AG08396 (cell line): ENCODE measurements around the gene LIN7B.
"Not testable (repeated sequence)": the region's sequence is repeated elsewhere in the genome, so short reads cannot be mapped to it uniquely, and the experiment has no call there.

Source experiments
- DNase-seq: peaks from one replicate; pipeline ENCODE4 v3.0.0; 2012; ENCODE audit warnings: low spot score, mixed read lengths

LIN7B gene

DNA sequence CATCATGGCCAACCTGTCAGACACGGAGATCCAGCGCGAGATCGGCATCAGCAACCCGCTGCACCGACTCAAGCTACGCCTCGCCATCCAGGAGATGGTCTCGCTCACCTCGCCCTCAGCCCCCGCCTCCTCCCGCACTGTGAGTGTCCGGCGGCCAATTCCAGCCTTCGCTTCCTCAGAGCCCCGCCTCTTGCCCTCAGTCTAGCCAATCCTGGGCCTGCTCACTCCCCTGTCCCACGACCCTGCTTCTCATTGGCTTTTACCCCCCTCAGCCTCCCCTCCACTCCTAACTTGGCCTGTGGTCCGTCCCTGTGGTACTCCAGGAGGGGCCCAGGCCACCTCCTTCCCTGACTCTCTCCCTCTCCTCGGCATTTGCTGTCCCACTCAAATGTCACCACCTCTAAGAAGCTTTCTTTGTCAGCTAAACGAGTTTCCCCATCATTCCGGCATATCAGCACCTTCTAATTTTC is 28.7 kb downstream of the LIN7B start:
- peak; percentile 96 for DNase-seq

DNA sequence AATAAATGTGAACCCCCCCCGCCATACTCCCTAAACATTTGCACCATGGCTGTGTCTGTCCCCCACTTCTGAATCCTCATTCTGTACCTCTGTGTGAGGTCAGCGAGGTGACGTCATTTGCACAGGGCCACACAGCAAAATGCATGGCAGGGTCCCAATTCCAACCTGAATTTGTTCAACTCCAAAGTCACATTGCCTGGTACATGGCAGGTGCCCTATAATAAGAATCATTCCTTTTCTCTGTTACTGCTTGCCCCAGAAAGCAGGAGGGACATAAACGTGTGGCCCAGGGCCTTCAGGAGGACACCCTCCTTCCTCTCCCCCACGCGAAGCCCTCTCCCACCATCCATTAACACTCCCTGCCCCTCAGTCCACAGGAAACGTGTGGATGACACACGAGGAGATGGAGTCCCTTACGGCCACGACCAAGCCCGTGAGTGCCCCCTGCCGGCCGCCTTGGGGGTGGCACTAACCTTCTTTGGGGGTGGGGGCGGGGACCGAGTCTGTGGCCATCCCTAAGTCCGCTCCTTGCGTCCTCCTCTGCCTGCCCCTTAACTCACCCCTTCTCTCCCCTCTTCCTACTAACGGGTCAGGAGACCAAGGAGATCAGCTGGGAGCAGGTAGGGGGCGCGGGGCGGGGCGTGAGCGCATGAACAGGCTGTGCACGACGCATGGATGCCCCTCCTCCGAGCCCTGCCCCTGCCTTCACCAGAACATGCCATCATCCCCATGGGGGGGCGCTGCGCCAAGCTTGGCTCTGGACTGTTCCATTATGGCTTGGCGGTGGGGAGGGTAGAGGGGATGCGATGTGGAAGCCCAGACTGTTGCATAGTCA is 31.6 kb downstream of the LIN7B start:
- DNase-seq = peak; percentile 82

DNA sequence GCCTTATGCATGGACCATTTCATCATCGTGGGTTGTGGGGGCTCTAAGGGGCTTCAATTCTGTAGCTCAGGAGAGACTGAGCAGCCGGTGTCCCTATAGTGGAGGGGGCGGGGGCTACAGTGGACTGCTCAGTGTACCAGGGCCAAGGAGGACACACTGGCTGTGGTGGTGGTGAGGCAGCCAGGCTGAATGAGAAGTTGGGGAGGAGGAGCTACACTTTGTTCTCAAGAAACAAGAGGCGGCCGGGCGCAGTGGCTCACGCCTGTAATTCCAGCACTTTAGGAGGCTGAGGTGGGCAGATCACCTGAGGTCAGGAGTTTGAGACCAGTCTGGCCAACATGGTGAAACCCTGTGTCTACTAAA is 32.2 kb downstream of the LIN7B start:
- DNase-seq = not testable (repeated sequence)

DNA sequence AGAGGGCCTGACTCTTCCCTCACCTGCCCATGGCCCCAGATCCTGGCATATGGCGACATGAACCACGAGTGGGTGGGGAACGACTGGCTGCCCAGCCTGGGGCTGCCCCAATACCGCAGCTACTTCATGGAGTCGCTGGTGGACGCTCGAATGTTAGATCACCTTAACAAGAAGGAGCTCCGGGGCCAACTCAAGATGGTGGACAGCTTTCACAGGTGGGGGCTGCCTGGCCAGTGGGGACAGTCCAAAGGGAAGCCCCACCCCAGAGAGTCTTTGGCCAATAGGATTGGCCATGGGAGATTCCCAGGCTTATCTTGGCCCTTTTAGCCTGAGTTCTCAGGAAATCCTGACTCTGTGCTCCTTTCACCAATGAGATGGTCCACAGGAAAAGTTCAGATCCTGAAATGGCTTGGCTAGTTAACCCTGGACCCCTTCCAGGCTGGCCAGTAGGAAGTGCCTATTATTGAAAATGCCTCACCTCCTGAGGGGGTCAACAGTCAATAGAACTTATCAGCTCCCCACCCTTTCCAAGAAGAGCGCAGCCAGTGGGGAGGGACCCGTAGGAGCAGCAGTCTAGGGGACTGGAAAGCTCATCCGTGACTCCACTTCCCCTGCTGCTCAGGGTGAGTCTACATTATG is 34.0 kb downstream of the LIN7B start:
- DNase-seq = no peak

DNA sequence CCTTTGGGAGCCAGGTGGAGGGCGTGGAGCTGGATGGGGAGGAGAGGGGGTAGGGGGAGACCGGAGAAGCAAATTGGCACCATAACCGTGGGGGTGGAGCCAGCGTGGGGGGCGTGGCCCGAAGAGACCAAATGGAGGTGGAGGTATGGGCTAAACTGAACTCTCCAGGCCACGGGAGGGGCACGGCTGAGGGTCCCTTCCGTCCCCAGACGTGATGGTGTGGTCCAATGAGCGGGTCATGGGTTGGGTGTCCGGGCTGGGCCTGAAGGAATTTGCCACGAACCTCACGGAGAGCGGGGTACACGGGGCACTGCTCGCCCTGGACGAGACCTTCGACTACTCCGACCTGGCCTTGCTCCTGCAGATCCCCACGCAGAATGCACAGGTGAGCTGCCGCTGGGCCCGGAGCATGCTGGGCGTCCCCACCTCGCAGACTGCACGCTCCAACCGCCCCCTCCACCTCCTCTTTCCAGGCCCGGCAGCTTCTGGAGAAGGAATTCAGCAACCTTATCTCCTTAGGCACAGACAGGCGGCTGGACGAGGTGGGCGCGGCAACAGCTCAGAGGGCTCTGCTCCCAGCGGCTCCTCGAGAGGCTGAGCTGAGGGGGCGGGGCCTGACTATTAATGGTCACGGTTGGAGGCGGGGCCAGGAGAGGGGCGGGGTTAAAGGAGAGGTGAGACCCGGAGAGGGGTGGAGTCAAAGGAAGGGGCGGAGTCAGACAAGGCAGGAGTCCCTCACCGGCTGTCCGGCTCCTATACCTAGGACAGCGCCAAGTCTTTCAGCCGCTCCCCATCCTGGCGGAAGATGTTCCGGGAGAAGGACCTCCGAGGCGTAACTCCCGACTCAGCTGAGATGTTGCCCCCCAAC is 34.8 kb downstream of the LIN7B start:
- peak; percentile 94 for DNase-seq

DNA sequence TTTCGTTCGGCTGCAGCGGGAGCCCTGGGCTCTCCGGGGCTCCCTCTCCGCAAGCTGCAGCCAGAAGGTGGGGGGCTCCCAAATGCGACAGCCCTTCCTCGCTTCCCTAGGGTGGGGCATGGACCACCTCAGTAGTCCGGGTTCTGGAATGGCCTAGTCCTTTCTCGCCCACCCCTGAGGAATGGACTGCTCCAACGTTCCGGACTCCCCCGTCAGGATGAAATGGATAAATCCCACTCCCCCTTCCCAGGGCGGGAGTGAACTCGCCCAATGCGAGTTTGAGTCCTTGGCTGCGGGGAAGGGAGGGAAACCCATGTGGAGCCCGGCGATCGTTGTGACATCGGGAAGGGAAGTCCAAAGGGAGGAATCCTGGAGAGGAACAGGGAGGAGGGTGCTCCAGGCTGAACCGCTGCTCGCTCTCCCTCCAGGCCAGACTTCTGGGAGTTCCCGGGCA is 35.5 kb downstream of the LIN7B start:
- peak; percentile 84 for DNase-seq

DNA sequence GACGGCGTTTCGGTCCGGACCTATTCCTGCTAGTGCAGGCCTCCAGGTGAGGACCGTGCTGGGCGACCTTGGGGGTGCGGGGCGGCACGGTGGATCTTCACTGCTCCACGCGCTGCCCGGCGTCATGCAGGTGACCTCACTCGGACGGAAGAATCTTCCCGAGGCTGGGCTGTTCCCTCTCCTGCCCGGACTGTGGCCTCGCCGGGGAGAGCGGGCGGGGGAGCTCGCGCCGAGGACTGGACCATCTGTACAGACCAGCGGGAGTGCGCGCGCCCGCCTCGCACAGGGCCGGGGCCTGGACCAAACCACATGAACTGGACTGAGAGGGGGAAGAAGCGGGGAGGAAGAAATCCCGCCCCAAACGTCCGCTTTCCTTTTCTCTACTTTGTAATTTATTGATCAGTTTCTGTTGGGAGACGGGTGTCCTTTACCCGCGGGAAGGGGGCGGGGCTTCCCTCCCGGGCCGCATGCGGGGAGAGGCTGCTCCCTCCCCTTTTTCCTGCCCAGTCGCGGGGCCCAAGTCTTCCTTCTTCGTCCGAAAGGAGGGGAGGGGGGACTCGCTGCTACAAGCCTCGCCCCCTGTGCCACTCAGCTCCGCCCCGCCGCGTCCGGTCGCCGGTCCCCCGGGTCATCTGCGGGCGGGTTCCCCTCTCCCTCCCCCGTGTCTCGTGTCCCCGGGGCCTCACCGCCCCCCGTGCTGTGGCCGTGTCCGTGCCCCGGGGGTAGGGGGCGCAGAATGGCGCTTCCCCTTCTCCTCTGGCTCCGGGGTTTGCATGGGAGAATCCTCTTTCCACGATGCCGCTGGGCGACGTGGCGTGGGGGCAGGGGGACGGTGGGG is 36.2 kb downstream of the LIN7B start:
- DNase-seq = peak; percentile 82

DNA sequence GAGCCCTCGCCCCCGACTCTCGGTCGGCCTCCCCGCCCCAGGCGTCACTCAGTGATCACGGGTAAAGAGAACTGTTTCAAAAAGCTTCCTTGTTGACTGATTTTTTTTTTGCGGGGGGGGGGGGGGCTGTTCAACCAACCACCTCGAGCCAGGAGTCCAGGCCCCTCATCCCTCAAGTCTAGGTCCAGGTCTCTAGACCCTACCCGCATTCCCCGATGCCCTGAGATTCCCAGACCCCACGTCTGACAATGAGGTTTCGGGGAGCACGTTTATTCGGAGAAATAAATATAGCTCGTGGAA is 36.7 kb downstream of the LIN7B start:
- no peak for DNase-seq

DNA sequence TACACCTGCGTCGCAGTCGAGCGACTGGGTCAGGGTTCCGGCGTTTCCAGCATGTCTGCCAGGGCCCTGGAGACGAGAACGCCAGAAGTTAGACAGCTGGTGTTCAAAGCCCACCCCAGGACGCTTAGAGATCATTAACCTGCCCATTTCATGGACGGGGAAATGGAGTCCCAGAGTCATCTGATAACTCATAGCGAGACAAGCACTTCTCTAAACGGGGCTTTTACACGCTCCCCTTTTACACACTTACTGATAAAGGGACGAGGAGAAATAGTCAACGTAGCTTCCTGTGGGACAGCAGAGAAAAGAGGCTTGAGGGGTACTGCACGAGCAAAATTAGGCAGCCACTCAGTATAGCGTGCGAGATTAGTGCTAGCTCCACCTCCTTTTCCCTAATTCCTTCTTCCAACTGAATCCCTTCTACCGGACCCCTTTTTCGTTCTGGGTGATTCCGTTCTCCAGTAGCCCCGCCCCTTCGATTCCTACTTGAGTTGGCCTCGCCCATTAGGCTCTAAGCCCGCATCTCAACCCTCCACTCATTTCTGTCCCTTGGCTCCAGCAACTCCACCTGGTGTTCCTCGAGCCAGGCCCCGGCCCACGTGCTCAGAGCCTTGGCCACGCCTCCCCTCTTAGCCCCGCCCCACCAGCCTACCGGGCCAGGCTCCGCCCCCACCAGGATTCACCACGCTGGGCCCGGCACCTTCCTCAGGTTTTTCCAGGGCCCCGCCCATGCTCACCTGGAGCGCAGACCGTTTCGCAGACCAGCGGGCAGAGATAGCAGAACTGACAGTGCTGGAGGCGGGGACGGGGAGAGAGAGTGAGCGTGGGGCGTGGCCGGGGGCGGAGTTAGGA is 37.3 kb downstream of the LIN7B start:
- peak; percentile 65 for DNase-seq

DNA sequence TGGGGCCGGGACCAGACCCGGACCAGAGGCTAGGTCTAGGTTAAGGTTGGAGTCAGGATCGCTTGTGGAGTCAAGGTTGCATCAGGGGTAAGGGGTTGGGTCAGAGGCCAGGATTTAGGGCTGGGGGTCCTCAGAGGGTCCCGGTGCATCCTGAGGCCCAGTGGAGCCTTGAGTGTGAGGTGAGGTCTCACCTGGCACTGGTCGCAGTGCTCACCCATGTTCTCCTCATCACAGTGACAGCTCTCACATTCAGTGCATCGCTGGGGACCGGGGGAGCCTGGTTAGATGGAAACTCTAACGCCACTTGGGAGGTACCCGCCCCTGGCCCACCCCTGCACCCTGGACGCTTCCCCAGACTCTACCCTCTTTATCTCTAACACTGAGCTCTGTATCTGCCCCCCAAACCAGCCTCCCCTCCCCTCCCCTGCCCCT is 38.0 kb downstream of the LIN7B start:
- no peak for DNase-seq

DNA sequence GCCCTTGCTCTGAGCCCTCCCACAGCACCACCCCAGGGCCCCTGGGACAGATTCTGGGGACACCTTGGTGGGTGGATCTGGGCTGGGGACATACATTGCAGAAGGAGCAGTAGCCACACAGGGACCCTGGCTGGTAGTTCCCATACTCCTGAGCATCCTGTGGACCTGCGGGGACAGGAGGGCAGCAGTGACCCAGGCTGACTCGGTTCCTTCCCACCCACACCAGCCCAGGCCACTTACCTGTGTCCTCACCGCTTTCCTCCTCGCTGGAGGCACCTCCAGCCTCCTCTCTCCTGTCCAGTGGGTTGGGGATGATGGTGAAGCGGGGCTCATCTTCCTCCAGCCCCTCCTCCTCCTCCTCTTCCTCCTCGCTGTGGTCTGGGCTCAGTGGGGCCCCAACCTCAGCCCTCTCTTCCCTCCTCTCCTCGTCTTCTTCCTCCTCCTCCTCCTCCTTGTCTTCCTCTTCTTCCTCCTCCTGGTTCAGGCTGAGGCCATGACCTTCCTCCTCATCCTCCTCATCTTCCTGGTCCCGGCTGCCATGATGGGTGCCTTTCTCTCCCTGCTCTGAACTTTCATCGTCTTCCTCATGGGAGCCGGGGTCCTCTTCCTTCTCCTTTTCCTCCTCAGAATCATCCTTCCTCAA is 39.1 kb downstream of the LIN7B start:
- DNase-seq = no peak

DNA sequence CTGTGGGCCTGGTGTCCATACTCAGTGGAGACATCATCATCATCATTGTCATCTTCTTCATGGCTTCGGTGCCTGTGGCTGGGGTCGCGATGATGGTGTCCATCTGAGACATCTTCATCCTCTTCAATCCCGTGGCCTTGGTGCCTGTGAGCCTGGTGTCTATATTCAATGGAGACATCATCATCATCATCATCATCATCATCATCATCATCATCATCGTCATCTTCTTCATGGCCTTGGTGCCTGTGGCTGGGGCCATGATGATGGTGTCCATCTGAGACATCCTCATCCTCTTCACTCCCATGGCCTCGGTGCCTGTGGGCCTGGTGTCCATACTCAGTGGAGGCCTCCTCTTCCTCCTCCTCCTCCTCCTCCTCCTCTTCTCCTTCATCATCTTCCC is 40.1 kb downstream of the LIN7B start:
- DNase-seq = no peak

DNA sequence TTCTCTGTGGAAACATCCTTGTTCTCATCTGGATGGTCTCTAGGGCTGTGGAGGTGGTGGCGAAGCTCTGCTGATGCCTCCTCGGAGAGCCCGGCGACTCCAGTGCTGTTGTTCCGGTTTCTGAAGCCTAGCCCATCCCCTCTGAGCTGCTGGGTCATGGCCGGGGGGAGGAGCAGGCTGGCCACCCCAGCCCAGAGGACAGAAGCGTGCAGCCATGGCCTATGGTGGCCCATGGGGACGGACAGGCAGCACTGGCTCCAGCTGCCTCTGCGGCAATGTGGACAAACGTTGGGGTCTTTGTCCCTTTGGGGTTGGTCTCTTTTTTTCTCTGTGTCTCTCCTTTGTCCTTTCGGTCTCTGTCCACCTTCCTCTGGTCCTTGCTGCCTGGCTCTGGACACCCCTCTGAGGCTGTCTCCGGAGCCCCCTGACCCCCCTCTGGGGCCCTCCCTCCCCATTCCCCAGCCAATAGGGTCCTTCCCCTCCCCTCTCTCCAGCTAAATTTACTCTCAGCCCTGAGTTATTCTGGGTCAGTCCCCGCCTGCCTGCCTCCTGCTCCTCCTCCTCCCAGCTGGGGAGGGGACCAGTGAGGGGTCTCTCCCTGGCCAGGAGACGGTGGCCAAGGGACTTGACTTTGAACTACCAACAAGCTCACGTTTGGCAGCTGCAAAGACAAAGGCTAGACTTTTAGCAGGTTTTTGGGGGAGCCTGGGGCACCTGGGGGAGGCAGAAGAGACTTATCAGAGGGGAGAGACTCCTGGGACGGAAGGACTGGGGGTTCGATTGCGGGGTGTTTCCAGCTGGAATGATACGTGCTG is 41.0 kb downstream of the LIN7B start, which contains the start of gene HRC:
Gene HRC, minus strand, starts transcription at position 392 of the 815 bp plus-strand sequence. Its CDS starts 159 bp downstream, at position 233.
- DNase-seq = no peak

DNA sequence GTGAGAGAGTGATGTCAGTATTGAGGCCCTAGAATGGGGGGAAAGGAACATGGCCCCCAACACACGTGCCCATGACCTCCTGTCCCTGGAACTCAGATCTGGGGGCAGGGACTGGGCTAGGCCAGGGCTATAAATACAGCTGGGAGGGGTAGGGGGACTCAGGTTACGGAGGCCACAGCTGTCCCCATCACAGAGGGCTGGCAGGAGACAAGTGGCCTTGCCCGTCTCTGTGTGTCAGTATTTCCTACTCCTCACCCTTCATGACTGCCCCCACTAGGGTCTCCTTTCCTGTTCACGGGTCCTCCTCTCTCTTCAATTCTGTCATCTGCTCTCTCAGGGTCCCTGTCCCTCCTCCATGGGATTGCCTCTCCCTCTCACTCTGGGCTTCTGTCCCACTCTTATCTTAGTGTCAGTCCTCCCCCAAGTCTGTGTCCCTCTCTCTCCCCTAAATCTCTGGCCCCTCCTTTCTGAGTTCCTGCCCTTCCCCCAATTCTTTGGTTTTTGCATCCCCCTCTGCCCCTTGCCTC is 41.7 kb downstream of the LIN7B start:
- DNase-seq = no peak

DNA sequence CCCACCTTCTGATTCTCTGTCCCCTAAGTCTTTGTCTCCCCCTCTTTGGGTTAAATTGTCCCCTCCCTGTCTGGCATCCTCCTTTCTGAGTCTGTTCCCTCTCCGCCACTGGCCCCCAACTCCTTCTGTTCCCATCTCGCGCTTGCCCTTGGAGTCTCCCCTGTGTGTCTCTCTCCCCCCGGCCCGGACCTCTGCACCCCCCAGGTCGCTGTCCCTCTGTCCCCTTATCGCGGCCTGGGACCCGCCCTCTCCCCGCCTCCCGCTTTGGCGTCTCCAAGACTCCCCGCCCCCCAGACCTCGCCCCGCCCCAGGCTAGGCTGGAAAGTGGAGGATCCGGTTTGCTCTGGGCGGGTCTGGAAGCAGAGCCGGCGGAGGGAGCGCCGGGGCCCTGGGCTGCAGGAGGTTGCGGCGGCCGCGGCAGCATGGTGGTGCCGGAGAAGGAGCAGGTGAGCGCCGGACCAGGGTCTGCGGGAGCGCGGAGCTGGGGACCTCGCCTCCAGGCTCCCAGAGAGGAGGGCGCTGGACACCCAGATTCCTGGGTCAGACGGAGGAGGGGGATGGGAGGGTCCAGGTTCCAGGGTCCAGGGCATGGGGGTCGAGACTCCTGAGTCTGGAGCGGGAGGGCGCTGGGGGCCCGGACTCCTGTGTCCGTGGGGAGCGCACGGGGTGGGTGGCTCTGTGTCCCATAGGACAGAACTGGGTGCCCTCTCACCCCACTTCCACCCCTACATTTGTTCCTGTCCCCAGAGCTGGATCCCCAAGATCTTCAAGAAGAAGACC is 43.5 kb downstream of the LIN7B start, which contains the start of gene TRPM4:
Gene TRPM4, plus strand, starts transcription at position 348 of the 780 bp plus-strand sequence. Its CDS starts 75 bp downstream, at position 423.
- DNase-seq = peak; percentile 93

DNA sequence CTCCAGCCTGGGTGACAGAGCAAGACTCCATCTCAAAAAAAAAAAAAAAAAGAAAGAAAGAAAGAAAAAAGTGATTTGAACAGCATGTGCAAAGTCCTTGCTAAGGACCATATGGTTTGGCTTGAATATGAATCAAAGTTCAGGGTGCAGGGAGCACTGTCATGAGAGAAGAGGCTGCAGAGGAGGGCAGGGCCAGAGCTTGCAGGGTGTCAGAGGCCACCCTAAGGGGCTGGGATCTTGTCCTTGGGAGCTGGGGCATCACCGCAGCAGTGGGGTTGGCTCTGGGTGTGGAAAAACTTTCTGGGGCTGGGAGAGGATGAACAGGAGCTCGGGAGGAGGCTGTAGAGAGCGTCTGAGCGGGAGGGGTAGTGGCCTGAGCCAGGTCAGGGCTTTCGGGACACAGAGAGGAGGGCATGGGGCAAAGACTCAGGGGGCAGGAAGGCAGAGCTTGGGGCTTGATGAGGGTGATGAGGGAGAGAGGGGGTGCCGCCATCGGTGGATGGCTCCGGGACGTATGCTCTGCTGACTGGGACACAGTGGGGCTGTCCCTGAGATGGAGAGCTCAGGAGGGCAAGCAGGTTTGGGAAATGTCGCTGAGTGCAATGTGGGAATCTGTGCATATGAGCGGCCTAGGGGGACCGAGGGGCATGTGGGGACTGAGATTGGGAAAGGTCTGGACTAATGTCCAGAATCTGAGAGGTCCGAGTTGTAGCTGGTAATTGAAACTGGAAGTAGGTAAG is 46.5 kb downstream of the LIN7B start:
- no peak for DNase-seq

DNA sequence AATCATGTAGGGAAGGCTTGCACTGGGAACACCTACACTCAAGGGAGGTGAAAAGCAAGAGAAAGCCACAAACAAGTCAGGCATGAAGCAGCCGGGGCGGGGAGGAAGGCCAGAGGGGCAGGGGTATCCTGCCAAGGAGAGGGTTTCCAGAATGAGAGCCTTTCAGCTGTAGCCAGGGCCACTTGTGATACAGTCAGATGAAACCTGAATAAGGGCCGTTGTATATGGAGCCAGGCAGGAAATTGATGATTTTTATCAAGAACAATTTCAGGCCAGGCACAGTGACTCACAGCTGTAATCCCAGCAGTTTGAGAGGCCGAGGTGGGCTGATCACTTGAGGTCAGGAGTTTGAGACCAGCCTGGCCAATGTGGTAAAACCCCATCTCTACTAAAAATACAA is 47.8 kb downstream of the LIN7B start:
- no peak for DNase-seq
